ES-I3 (cell line): ENCODE measurements around the gene ZSCAN10.
"Not testable (repeated sequence)": the region's sequence is repeated elsewhere in the genome, so short reads cannot be mapped to it uniquely, and the experiment has no call there.

ENCODE experiments used
- H3K36me3 ChIP-seq: 2 replicates; pipeline ENCODE4 v1.6.1; 2013; ENCODE audit warnings: mild to moderate bottlenecking, low read length, control low read depth, moderate library complexity; ENCODE audit not compliant: insufficient read depth
- H3K4me1 ChIP-seq: 2 replicates; pipeline ENCODE4 v1.6.1; 2013; ENCODE audit warnings: mild to moderate bottlenecking, control low read depth, low read length; ENCODE audit not compliant: insufficient read depth
- H3K9ac ChIP-seq: 2 replicates; pipeline ENCODE4 v1.6.1; 2013; ENCODE audit warnings: low read depth, mild to moderate bottlenecking, low read length, moderate library complexity
- H3K9me3 ChIP-seq: 2 replicates; pipeline ENCODE4 v1.6.1; 2013; ENCODE audit warnings: mild to moderate bottlenecking, low read length, moderate library complexity; ENCODE audit not compliant: control insufficient read depth, insufficient read depth

ZSCAN10 gene

GRCh38 chr16:3088925-3089716 lies 10.0 kb downstream of the ZSCAN10 start:
- peaks cover 12% of the 10 kb centered on the region; the same call in 1 of the 2 replicates for H3K4me1 ChIP-seq
- peaks cover 9% of the 10 kb centered on the region; the same call in 1 of the 2 replicates for H3K36me3 ChIP-seq
- no peaks in the 10 kb centered on the region for H3K9me3 ChIP-seq
- no peak overlapping the region for H3K9ac ChIP-seq

DNA sequence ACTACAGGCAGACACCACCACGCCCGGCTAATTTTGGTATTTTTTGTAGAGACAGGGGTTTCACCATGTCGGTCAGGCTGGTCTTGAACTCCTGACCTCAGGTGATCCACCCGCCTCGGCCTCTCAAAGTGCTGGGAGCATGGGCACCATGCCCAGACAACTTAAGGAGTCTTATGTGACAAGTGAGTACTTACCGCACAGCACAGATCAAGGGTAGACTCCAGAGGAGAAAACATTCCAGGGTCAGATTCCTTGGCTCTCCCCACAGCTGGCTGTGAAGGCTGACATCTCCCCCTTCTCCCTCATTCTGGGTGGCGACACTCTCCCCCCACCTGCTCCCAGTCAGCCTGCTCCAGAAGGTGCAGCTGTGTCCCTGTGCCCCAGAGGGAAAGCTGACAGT lies 10.6 kb downstream of the ZSCAN10 start:
- H3K9ac ChIP-seq, result no peak overlapping the region
- peaks cover 7% of the 10 kb centered on the region; the same call in 1 of the 2 replicates for H3K36me3 ChIP-seq
- H3K9me3 ChIP-seq, result no peaks in the 10 kb centered on the region
- H3K4me1 ChIP-seq, result peaks cover 12% of the 10 kb centered on the region; the same call in 1 of the 2 replicates

DNA sequence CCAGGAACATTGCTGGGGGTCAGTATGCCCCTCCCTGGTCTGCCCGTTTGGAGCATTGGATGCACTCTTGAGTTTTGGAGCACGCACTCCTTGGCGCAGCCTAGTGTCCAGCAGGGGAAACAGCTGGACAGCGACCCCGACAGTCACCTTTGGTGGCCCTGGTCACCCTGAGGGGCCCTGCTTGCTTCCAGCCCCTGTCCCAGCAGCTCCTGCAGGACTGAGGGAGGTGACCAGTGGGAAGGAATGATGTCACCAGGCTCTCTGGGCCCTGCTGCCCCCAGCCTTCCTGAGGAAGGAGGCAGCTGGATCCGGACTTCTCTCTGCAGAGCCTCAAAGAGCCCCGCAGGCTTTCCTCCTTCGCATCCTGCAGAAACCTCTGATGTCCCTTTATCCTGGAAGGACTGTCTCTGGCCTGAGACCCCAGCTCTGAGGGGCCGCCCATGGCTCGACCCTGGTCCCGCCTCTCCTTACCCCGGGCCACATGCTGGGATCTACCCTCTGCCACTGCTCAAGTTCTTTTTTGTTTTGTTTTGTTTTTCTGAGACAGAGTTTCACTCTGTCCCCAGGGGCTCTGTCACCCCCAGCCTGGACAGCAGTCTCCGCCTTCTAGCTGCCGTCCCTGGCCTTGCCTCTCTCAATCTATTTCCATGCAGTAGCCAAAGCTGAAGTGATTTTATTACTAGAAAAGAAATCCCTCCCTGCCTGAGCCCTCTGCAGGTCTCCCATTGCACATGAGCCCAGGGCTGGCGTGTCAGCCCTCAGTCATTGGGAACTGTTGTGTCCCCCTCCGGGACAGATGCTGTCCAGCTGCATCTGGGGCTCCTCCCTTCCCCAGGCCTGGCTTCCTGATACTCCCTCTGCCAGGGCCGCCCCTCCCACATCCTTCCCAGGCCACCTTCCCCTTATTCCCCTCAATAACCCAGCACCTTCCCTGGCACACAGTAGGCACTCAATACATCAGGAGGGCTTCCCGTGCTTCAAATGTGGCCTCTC lies 11.6 kb downstream of the ZSCAN10 start:
- Histone ChIP-seq H3K36me3 (peaks cover 3% of the 10 kb centered on the region; the same call in 1 of the 2 replicates), H3K4me1 (peaks cover 12% of the 10 kb centered on the region; the same call in 1 of the 2 replicates), H3K9me3 (no peaks in the 10 kb centered on the region), H3K9ac (no peak overlapping the region)

DNA sequence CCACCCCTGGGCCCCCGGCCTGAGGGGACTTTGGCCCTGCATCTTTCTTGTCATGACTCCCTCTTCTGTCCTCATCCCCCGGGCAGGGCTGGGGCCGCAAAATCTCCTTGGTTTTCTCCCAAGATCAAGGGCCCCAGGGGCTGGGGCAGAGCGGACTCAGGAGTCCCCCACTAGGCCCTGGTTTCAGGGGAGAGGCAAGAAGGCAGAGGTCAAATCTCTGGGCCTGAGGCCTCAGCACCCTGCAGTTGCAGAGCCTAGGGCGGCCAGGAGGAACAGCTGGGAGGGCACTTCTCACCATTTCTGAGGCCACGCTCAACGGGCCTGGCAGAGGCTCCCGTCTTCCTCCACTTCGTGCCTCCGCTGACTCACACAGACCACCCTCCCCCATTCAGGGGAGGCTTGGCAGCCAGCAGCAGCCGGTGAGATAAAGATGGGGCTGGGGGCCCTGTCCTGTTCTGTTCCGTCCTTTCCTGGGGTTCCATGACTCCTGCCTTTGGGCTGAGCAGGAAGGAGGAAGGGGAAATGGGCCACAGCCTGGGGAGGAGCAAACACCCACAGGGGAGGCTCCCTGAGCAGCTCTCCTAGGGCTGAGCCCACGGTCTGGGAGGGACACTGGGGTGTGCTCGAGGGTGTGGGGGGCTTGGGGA lies 12.4 kb downstream of the ZSCAN10 start:
- no peaks in the 10 kb centered on the region for H3K9me3 ChIP-seq
- H3K4me1 ChIP-seq, result peaks cover 12% of the 10 kb centered on the region; the same call in 1 of the 2 replicates
- H3K36me3 ChIP-seq, result peaks cover 3% of the 10 kb centered on the region; the same call in 1 of the 2 replicates
- no peak overlapping the region for H3K9ac ChIP-seq

GRCh38 chr16:3085868-3086595 lies 13.1 kb downstream of the ZSCAN10 start:
- Histone ChIP-seq H3K9me3 (no peaks in the 10 kb centered on the region), H3K9ac (no peak overlapping the region), H3K4me1 (peaks cover 12% of the 10 kb centered on the region; the same call in 1 of the 2 replicates), H3K36me3 (peaks cover 3% of the 10 kb centered on the region; the same call in 1 of the 2 replicates)

DNA sequence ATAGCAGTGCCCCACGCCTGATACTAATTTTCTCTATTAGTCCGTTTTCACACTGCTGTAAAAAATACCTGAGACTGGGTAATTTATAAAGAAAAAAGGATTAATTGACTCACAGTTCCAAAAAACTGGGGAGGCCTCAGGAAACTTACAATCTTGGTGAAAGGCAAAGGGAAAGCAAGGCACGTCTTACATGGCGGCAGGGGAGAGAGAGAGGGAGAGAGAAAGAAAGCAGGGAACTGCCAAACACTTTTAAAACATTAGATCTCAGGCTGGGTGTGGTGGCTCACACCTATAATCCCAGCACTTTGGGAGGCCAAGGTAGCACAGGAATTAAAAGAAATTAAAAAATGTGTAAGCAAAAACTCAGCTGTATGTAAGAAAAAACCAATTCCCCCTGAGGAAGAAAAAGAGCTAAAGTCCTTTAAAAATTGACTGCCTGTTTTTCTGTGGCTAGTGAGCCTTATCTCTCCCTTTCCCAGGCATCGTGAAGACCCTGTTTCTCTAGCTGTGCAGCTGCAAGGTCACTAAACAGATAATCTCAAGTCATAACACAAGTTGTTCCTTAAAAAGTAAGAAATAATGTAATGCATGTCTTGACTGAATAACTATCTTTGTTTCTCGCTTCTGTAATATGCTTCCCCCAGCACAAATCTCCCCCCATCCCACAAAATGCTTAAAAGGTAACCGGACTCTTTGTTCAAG lies 14.0 kb downstream of the ZSCAN10 start:
- Histone ChIP-seq H3K36me3 (no peaks in the 10 kb centered on the region; the same call in 1 of the 2 replicates), H3K9me3 (no peaks in the 10 kb centered on the region), H3K4me1 (peaks cover 12% of the 10 kb centered on the region; the same call in 1 of the 2 replicates), H3K9ac (no peak overlapping the region)

- H3K36me3 ChIP-seq, result no peaks in the 10 kb centered on the region; the same call in 1 of the 2 replicates
- H3K4me1 ChIP-seq, result peaks cover 12% of the 10 kb centered on the region; the same call in 1 of the 2 replicates
- H3K9ac ChIP-seq, result no peak overlapping the region
- no peaks in the 10 kb centered on the region for H3K9me3 ChIP-seq
Measured at GRCh38 chr16:3084491-3084890, 14.6 kb downstream of the ZSCAN10 start.

DNA sequence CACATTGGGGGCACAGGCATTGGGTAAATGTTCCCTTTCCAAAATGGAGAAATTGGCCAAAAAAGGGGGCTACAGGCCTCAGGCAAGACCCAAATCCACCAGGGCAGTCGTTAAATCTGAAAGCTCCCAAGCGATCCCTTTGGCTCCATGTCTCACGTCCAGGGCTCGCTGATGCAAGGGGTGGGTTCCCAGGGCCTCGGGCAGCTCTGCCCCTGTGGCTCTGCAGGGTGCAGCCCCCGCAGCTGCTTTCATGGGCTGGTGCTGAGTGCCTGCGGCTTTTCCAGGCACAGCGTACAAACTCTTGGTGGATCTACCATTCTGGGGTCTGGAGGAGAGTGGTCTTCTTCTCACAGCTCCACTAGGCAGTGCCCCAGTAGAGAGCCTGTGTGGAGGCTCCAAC lies 15.7 kb downstream of the ZSCAN10 start:
- not testable (repeated sequence) for H3K9ac ChIP-seq, H3K9me3 ChIP-seq, H3K36me3 ChIP-seq
- peaks cover 12% of the 10 kb centered on the region for H3K4me1 ChIP-seq

DNA sequence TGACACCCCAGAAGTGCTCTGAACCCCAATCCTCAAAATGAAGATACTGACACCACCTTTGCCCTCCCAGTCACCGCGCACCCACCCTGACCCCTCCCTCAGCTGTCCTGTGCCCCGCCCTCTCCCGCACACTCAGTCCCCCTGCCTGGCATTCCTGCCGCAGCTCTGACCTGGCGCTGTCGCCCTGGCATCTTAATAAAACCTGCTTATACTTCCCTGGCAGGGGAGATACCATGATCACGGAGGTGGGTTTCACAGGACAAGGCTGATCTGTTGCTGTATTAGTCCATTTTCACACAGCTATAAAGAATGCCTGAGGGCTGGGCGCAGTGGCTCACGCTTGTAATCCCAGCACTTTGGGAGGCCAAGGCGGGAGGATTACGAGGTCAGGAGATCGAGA lies 17.1 kb downstream of the ZSCAN10 start:
- H3K9me3 ChIP-seq, H3K36me3 ChIP-seq, H3K9ac ChIP-seq, H3K4me1 ChIP-seq: not testable (repeated sequence)

- H3K4me1 ChIP-seq, result no peaks in the 10 kb centered on the region; the same call in 1 of the 2 replicates
- H3K9ac ChIP-seq, result no peak overlapping the region
- no peaks in the 10 kb centered on the region for H3K36me3 ChIP-seq
- H3K9me3 ChIP-seq, result no peaks in the 10 kb centered on the region
Measured at GRCh38 chr16:3080024-3080423, 19.1 kb downstream of the ZSCAN10 start.

DNA sequence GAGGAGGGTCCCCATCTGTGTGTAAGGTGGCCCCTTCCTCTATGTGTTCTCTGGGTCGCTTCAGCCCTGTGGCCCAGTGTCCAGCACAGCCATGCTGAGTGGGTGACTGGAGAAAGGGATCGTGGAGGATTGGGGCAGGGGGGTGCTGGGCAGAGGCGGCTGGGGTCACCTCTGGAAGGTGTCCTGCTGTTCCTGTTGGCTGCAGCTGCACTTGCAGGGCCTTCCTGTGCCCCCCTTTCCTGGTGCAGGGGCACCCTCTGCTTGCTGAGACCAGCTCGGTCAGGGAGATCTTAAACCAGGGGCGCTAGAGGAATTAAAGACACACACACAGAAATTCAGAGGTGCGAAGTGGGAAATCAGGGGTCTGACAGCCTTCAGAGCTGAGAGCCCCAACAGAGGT lies 22.5 kb downstream of the ZSCAN10 start:
- no peak overlapping the region for H3K9ac ChIP-seq
- H3K36me3 ChIP-seq, result no peaks in the 10 kb centered on the region
- no peaks in the 10 kb centered on the region; the same call in 1 of the 2 replicates for H3K4me1 ChIP-seq
- H3K9me3 ChIP-seq, result no peaks in the 10 kb centered on the region

- not testable (repeated sequence) for H3K4me1 ChIP-seq, H3K36me3 ChIP-seq, H3K9me3 ChIP-seq, H3K9ac ChIP-seq
Measured at GRCh38 chr16:3075946-3076345, 23.1 kb downstream of the ZSCAN10 start.

- Histone ChIP-seq H3K4me1 (no peaks in the 10 kb centered on the region; the same call in 1 of the 2 replicates), H3K9ac (no peak overlapping the region), H3K9me3 (no peaks in the 10 kb centered on the region), H3K36me3 (no peaks in the 10 kb centered on the region)
Measured at GRCh38 chr16:3075523-3075915, 23.6 kb downstream of the ZSCAN10 start.
